H9 (cell line): ENCODE measurements around the gene DLGAP4. TPM values are rescaled to one million over a fixed set of nuclear protein-coding genes. Genes with fewer than 3 reads are reported as not detected.

Experiments
- DNase-seq: peaks from one replicate; pipeline ENCODE4 v3.0.0-alpha.2; 2017
- H2AFZ ChIP-seq: one replicate; pipeline ENCODE4 v1.6.1; 2013; ENCODE audit warnings: mild to moderate bottlenecking, low read length, control low read depth, moderate library complexity
- H2AK5ac ChIP-seq: 2 replicates; pipeline ENCODE4 v1.6.1; 2013; ENCODE audit warnings: low read length, control low read depth, mixed read lengths; ENCODE audit not compliant: insufficient read length
- H2BK120ac ChIP-seq: one replicate; pipeline ENCODE4 v1.6.1; 2013; ENCODE audit warnings: low read depth, mild to moderate bottlenecking, low read length, control low read depth, inconsistent platforms; ENCODE audit not compliant: poor library complexity, severe bottlenecking
- H2BK12ac ChIP-seq: 2 replicates; pipeline ENCODE4 v1.6.1; 2013; ENCODE audit warnings: low read length, control low read depth, mixed read lengths, low read depth; ENCODE audit not compliant: insufficient read length
- H2BK15ac ChIP-seq: 2 replicates; pipeline ENCODE4 v1.6.1; 2013; ENCODE audit warnings: low read depth, low read length, control low read depth
- H2BK20ac ChIP-seq: one replicate; pipeline ENCODE4 v1.6.1; 2013; ENCODE audit warnings: low read depth, mild to moderate bottlenecking, low read length, control low read depth, inconsistent platforms; ENCODE audit not compliant: poor library complexity, severe bottlenecking
- H2BK5ac ChIP-seq: 2 replicates; pipeline ENCODE4 v1.6.1; 2013; ENCODE audit warnings: low read length, control low read depth, mixed read lengths; ENCODE audit not compliant: insufficient read length
- H3K14ac ChIP-seq: 2 replicates; pipeline ENCODE4 v1.6.1; 2013; ENCODE audit warnings: low read length, control low read depth; ENCODE audit not compliant: insufficient read depth
- H3K18ac ChIP-seq: 2 replicates; pipeline ENCODE4 v1.6.1; 2013; ENCODE audit warnings: low read depth, mild to moderate bottlenecking, mixed read lengths, low read length, control low read depth; ENCODE audit not compliant: insufficient read length
- H3K23ac ChIP-seq: 2 replicates; pipeline ENCODE4 v1.6.1; 2013; ENCODE audit warnings: low read length, control low read depth, mixed read lengths, low read depth; ENCODE audit not compliant: insufficient read length
- H3K23me2 ChIP-seq: 2 replicates; pipeline ENCODE4 v1.6.1; 2013; ENCODE audit warnings: low read depth, mild to moderate bottlenecking, mixed read lengths, low read length, control low read depth; ENCODE audit not compliant: insufficient read length, poor library complexity, severe bottlenecking
- H3K27ac ChIP-seq: 2 replicates; pipeline ENCODE4 v1.5.1; 2013; ENCODE audit warnings: low read length, control low read depth, mixed read lengths, low read depth; ENCODE audit not compliant: insufficient read length
- H3K27me3 ChIP-seq: 2 replicates; pipeline ENCODE4 v1.6.1; 2013; ENCODE audit warnings: low read length, control low read depth, inconsistent platforms; ENCODE audit not compliant: insufficient read depth
- H3K4ac ChIP-seq: 2 replicates; pipeline ENCODE4 v1.6.1; 2013; ENCODE audit warnings: low read depth, mild to moderate bottlenecking, control low read depth, inconsistent platforms, low read length, moderate library complexity
- H3K4me1 ChIP-seq: 2 replicates; pipeline ENCODE4 v1.6.1; 2013; ENCODE audit warnings: low read length, control low read depth, inconsistent platforms; ENCODE audit not compliant: insufficient read depth
- H3K4me2 ChIP-seq: 2 replicates; pipeline ENCODE4 v1.6.1; 2013; ENCODE audit warnings: low read length, control low read depth, mixed read lengths; ENCODE audit not compliant: insufficient read length, insufficient read depth
- H3K56ac ChIP-seq: 2 replicates; pipeline ENCODE4 v1.6.1; 2013; ENCODE audit warnings: low read depth, mild to moderate bottlenecking, mixed read lengths, low read length, control low read depth; ENCODE audit not compliant: insufficient read length
- H3K79me1 ChIP-seq: 2 replicates; pipeline ENCODE4 v1.6.1; 2013; ENCODE audit warnings: low read depth, mild to moderate bottlenecking, moderate library complexity, low read length, control low read depth, inconsistent platforms; ENCODE audit not compliant: insufficient read depth, poor library complexity, severe bottlenecking
- H3K79me2 ChIP-seq: 2 replicates; pipeline ENCODE4 v1.6.1; 2013; ENCODE audit warnings: low read length, control low read depth, inconsistent platforms; ENCODE audit not compliant: insufficient read depth
- H3K9ac ChIP-seq: 2 replicates; pipeline ENCODE4 v1.6.1; 2013; ENCODE audit warnings: low read length, control low read depth, mixed read lengths; ENCODE audit not compliant: insufficient read length; ENCODE audit errors: extremely low read depth
- H3K9me3 ChIP-seq: one replicate; pipeline ENCODE4 v1.6.1; 2013; ENCODE audit warnings: low read depth, low read length, inconsistent platforms; ENCODE audit not compliant: control insufficient read depth
- H3T11ph ChIP-seq: one replicate; pipeline ENCODE4 v1.6.1; 2013; ENCODE audit warnings: mild to moderate bottlenecking, low read length, control low read depth, inconsistent platforms
- H4K20me1 ChIP-seq: one replicate; pipeline ENCODE4 v1.6.1; 2013; ENCODE audit not compliant: control insufficient read depth, insufficient read length, insufficient read depth
- H4K5ac ChIP-seq: 2 replicates; pipeline ENCODE4 v1.6.1; 2013; ENCODE audit warnings: low read depth, mild to moderate bottlenecking, mixed read lengths, low read length, control low read depth; ENCODE audit not compliant: insufficient read length
- H4K8ac ChIP-seq: replicated peaks from 2 replicates; pipeline ENCODE4 v1.6.1; 2013; ENCODE audit warnings: low read length, control low read depth, mixed read lengths, low read depth; ENCODE audit not compliant: insufficient read length
- H4K91ac ChIP-seq: 2 replicates; pipeline ENCODE4 v1.6.1; 2013; ENCODE audit warnings: low read depth, mild to moderate bottlenecking, moderate library complexity, mixed read lengths, low read length, control low read depth; ENCODE audit not compliant: insufficient read length
- H3K27ac Mint-ChIP-seq, 3 experiments: 2 replicates in 2 of 3; 3 replicates in 1 of 3; pipeline ENCODE4 v1.8.0; 2020 to 2021; ENCODE audit warnings: mixed read lengths in 3 of 3, mild to moderate bottlenecking in 1 of 3, moderate library complexity in 1 of 3
- H3K27me3 Mint-ChIP-seq: 2 replicates; pipeline ENCODE4 v1.8.0; 2021; ENCODE audit warnings: low read depth, mild to moderate bottlenecking, moderate library complexity, mixed read lengths
- H3K36me3 Mint-ChIP-seq, 3 experiments: 2 replicates in 2 of 3; 3 replicates in 1 of 3; pipeline ENCODE4 v1.8.0; 2020 to 2021; ENCODE audit warnings: low read depth in 3 of 3, mixed read lengths in 3 of 3; ENCODE audit not compliant: insufficient read depth in 1 of 3
- H3K4me1 Mint-ChIP-seq, 2 experiments: 2 replicates each; pipeline ENCODE4 v1.8.0; 2020; ENCODE audit warnings: mixed read lengths in 2 of 2
- H3K4me3 Mint-ChIP-seq, 2 experiments: 2 replicates in 1 of 2; 3 replicates in 1 of 2; pipeline ENCODE4 v1.8.0; 2020 to 2021; ENCODE audit warnings: mild to moderate bottlenecking in 2 of 2, mixed read lengths in 2 of 2, moderate library complexity in 1 of 2
- H3K9me3 Mint-ChIP-seq, 2 experiments: 2 replicates in 1 of 2; 3 replicates in 1 of 2; pipeline ENCODE4 v1.8.0; 2020; ENCODE audit warnings: mild to moderate bottlenecking in 2 of 2, mixed read lengths in 2 of 2, moderate library complexity in 1 of 2
- CTCF ChIP-seq: fragments of 200-600 bp; sonication (generic); conservative IDR thresholded peaks from 3 replicates; pipeline ENCODE4 v1.8.0; 2021; ENCODE audit warnings: antibody characterized with exemption, mild to moderate bottlenecking
- WGBS: extraction: QIAGEN DNeasy Blood & Tissue Kit; methylation state at CpG from one replicate; pipeline ENCODE4 v1.1.7; 2013; ENCODE audit warnings: missing lambda C conversion rate, low lambda C conversion rate, mixed read lengths; ENCODE audit not compliant: insufficient read length; ENCODE audit errors: extremely low coverage; 5-methylcytosine and 5-hydroxymethylcytosine counted together
- total RNA-seq: library from RNA; stranded (reverse); gene quantifications from 2 replicates; pipeline ENCODE4 v1.2.1, GENCODE V29; 2021

The DLGAP4 gene
- total RNA-seq, 1 experiment from 2014 or later: 48.0 TPM

- H4K8ac ChIP-seq: no peak overlapping the region
- H3K9ac ChIP-seq: no peak overlapping the region
- no peak overlapping the region for H3K14ac ChIP-seq
- H3K79me2 ChIP-seq: no peaks in the 10 kb centered on the region
- no peaks in the 10 kb centered on the region for H3K23me2 ChIP-seq
- H2BK5ac ChIP-seq: no peak overlapping the region
- H2BK20ac ChIP-seq: no peak overlapping the region
- no peak overlapping the region; a peak in 1 of 7 replicates for H3K27ac Mint-ChIP-seq
- H3K4ac ChIP-seq: no peak overlapping the region
- H3K4me1 Mint-ChIP-seq: peaks cover 3 to 9% of the 10 kb centered on the region in 2 experiments; a peak in 3 of 4 replicates
- H3K4me3 Mint-ChIP-seq: no peak overlapping the region
- H3K27me3 Mint-ChIP-seq: peaks cover 12% of the 10 kb centered on the region
- H3K27ac ChIP-seq: no peak overlapping the region
- no peak overlapping the region for H2AK5ac ChIP-seq
- H3K36me3 Mint-ChIP-seq: no peaks in the 10 kb centered on the region; a peak in 1 of 7 replicates
- no peaks in the 10 kb centered on the region; the same call in 1 of the 2 replicates for H3K27me3 ChIP-seq
- no peak overlapping the region for H3K4me2 ChIP-seq
- H2AFZ ChIP-seq: no peak overlapping the region
- H3T11ph ChIP-seq: no peak overlapping the region
- H3K56ac ChIP-seq: no peak overlapping the region
- no peak overlapping the region for H3K18ac ChIP-seq
- H3K9me3 Mint-ChIP-seq: no peaks in the 10 kb centered on the region
- no peak overlapping the region for H4K91ac ChIP-seq
- no peak overlapping the region for H4K5ac ChIP-seq
- no CpG with 5 or more reads among the region's 11 CpGs for WGBS
- H2BK15ac ChIP-seq: no peak overlapping the region
- H3K4me1 ChIP-seq: no peaks in the 10 kb centered on the region
- H3K9me3 ChIP-seq: no peaks in the 10 kb centered on the region
- H3K79me1 ChIP-seq: no peaks in the 10 kb centered on the region
- TF ChIP-seq CTCF: no peak
- H2BK12ac ChIP-seq: no peak overlapping the region
- no peak for DNase-seq
- H2BK120ac ChIP-seq: no peak overlapping the region
- H3K23ac ChIP-seq: no peak overlapping the region
- H4K20me1 ChIP-seq: no peaks in the 10 kb centered on the region
Observed at GRCh38 chr20:36440370-36441026, 134.4 kb downstream of the DLGAP4 start.
